GM23338 (cell line): ENCODE results near the gene UNC5C. TPM values are rescaled to one million over a fixed set of nuclear protein-coding genes. Genes with fewer than 3 reads are reported as not detected.

Experiments used
- ATAC-seq: fragments of 200-7000 bp; cut with Tn5 transposase; 3 replicates; pipeline ENCODE4 v1.9.1; 2020
- DNase-seq: peaks from one replicate; pipeline ENCODE4 v3.0.0-alpha.2; 2015; ENCODE audit warnings: low spot score
- H2AFZ ChIP-seq: fragments of 200-600 bp; sonication (generic); 2 replicates; pipeline ENCODE4 v1.8.0; 2016; ENCODE audit warnings: antibody characterized with exemption, mild to moderate bottlenecking, moderate library complexity
- H3F3A ChIP-seq: fragments of 200-600 bp; sonication (generic); replicated peaks from 2 replicates; pipeline ENCODE4 v1.8.0; 2017; ENCODE audit warnings: antibody characterized with exemption, mixed run types, low read depth
- H3K27ac ChIP-seq: fragments of 200-600 bp; sonication (generic); 2 replicates; pipeline ENCODE4 v1.6.1; 2016; ENCODE audit warnings: low read depth
- H3K27me3 ChIP-seq: fragments of 200-600 bp; sonication (generic); 2 replicates; pipeline ENCODE4 v1.8.0; 2016; ENCODE audit warnings: mild to moderate bottlenecking, mixed run types, moderate library complexity; ENCODE audit not compliant: insufficient read depth
- H3K36me3 ChIP-seq: fragments of 200-600 bp; sonication (generic); 2 replicates; pipeline ENCODE4 v1.8.0; 2016; ENCODE audit warnings: mild to moderate bottlenecking; ENCODE audit not compliant: insufficient read depth
- H3K4me1 ChIP-seq: fragments of 200-600 bp; sonication (generic); 2 replicates; pipeline ENCODE4 v1.8.0; 2016; ENCODE audit warnings: mild to moderate bottlenecking, moderate library complexity; ENCODE audit not compliant: insufficient read depth
- H3K4me2 ChIP-seq: fragments of 200-600 bp; sonication (generic); 2 replicates; pipeline ENCODE4 v1.7.1; 2017; ENCODE audit warnings: mixed run types
- H3K4me3 ChIP-seq: fragments of 200-600 bp; sonication (generic); 2 replicates; pipeline ENCODE4 v1.6.1; 2016; ENCODE audit warnings: mixed run types
- H3K79me2 ChIP-seq: fragments of 200-600 bp; sonication (generic); replicated peaks from 2 replicates; pipeline ENCODE4 v1.8.0; 2017; ENCODE audit warnings: mild to moderate bottlenecking; ENCODE audit not compliant: insufficient read depth
- H3K9me2 ChIP-seq: fragments of 200-600 bp; sonication (generic); 2 replicates; pipeline ENCODE4 v1.8.0; 2017; ENCODE audit not compliant: insufficient read depth
- H4K20me1 ChIP-seq: fragments of 200-600 bp; sonication (generic); replicated peaks from 2 replicates; pipeline ENCODE4 v1.8.0; 2017; ENCODE audit warnings: mild to moderate bottlenecking; ENCODE audit not compliant: insufficient read depth
- H3K27ac Mint-ChIP-seq: 2 replicates; pipeline ENCODE4 v1.8.0; 2020; ENCODE audit warnings: inconsistent platforms, mild to moderate bottlenecking, moderate library complexity, mixed read lengths
- H3K27me3 Mint-ChIP-seq: 3 replicates; pipeline ENCODE4 v1.8.0; 2022; ENCODE audit warnings: low read depth, mild to moderate bottlenecking, moderate library complexity, mixed read lengths, inconsistent platforms; ENCODE audit not compliant: insufficient read depth, poor library complexity
- H3K36me3 Mint-ChIP-seq: 3 replicates; pipeline ENCODE4 v1.8.0; 2021; ENCODE audit warnings: low read depth, mild to moderate bottlenecking, inconsistent platforms, moderate library complexity, mixed read lengths
- H3K4me1 Mint-ChIP-seq: 3 replicates; pipeline ENCODE4 v1.8.0; 2020; ENCODE audit warnings: mild to moderate bottlenecking, inconsistent platforms, mixed read lengths
- H3K4me3 Mint-ChIP-seq: 3 replicates; pipeline ENCODE4 v1.8.0; 2021; ENCODE audit warnings: moderate library complexity, mild to moderate bottlenecking, inconsistent platforms, mixed read lengths
- H3K9me3 Mint-ChIP-seq: 3 replicates; pipeline ENCODE4 v1.8.0; 2020; ENCODE audit warnings: moderate library complexity, mild to moderate bottlenecking, inconsistent platforms, mixed read lengths
- CREB1 ChIP-seq: fragments of 250-450 bp; sonication (Bioruptor Pico); IDR thresholded peaks from 2 replicates; pipeline ENCODE4 v1.5.0; 2020; ENCODE audit warnings: low read depth, mild to moderate bottlenecking, moderate library complexity
- CTCF ChIP-seq, 2 experiments: fragments of 200-600 bp in 1 of 2; sonication (generic) in 1 of 2; conservative IDR thresholded peaks; 2 replicates each; pipeline versions ENCODE4 v1.5.1 to v1.6.1; 2016 to 2017; ENCODE audit warnings: antibody characterized with exemption in 2 of 2, low read depth in 2 of 2, mild to moderate bottlenecking in 2 of 2, moderate library complexity in 1 of 2
- ETS1 ChIP-seq: IDR thresholded peaks from 2 replicates; pipeline ENCODE4 v1.6.1; 2016; ENCODE audit warnings: antibody characterized with exemption
- EZH2 ChIP-seq: fragments of 200-600 bp; sonication (generic); IDR thresholded peaks from one replicate; pipeline ENCODE4 v1.8.0; 2017; ENCODE audit warnings: antibody characterized with exemption, mild to moderate bottlenecking, low read depth; ENCODE audit not compliant: unreplicated experiment
- EZH2phosphoT487 ChIP-seq: fragments of 200-600 bp; sonication (generic); IDR thresholded peaks from one replicate; pipeline ENCODE4 v1.8.1; 2018; ENCODE audit warnings: antibody characterized with exemption; ENCODE audit not compliant: unreplicated experiment
- JUNB ChIP-seq: IDR thresholded peaks from one replicate; pipeline ENCODE4 v1.6.1; 2016; ENCODE audit warnings: antibody characterized with exemption; ENCODE audit not compliant: unreplicated experiment
- NANOG ChIP-seq: IDR thresholded peaks from 2 replicates; pipeline ENCODE4 v1.6.1; 2016; ENCODE audit warnings: antibody characterized with exemption, borderline replicate concordance
- POLR2AphosphoS5 ChIP-seq: IDR thresholded peaks from 2 replicates; pipeline ENCODE4 v1.6.1; 2016; ENCODE audit warnings: antibody characterized with exemption, low read depth
- REST ChIP-seq: IDR thresholded peaks from one replicate; pipeline ENCODE4 v1.6.1; 2018; ENCODE audit warnings: antibody characterized with exemption; ENCODE audit not compliant: unreplicated experiment
- STAT1 ChIP-seq: IDR thresholded peaks from one replicate; pipeline ENCODE4 v1.6.1; 2016; ENCODE audit warnings: antibody characterized with exemption; ENCODE audit not compliant: unreplicated experiment
- ZNF114 ChIP-seq: fragments of 250-450 bp; sonication (Bioruptor Pico); IDR thresholded peaks from 2 replicates; pipeline ENCODE4 v1.5.0; 2020; ENCODE audit warnings: mild to moderate bottlenecking, moderate library complexity
- polyA plus RNA-seq: library from polyadenylated mRNA; unstranded; fragments of >200 nt; fragmentation: Nextera tagmentation; extraction: Ambion mirVana; gene quantifications from 2 replicates; pipeline ENCODE4 v1.2.1, GENCODE V29; 2016
- total RNA-seq: library from RNA; depleted of rRNA; stranded (reverse); fragments of >200 nt; shearing (Covaris generic); gene quantifications from 2 replicates; pipeline ENCODE4 v1.2.3, GENCODE V29; 2014
- TF ChIP-seq, protein P1 (sequence below): fragments of 250-450 bp; sonication (Bioruptor Pico); IDR thresholded peaks from 2 replicates; pipeline ENCODE4 v1.5.0; 2020; ENCODE audit warnings: mild to moderate bottlenecking, moderate library complexity

Gene UNC5C
- total and polyA plus RNA-seq, 2 experiments from 2014 or later = 0.08 to 0.21 TPM

DNA sequence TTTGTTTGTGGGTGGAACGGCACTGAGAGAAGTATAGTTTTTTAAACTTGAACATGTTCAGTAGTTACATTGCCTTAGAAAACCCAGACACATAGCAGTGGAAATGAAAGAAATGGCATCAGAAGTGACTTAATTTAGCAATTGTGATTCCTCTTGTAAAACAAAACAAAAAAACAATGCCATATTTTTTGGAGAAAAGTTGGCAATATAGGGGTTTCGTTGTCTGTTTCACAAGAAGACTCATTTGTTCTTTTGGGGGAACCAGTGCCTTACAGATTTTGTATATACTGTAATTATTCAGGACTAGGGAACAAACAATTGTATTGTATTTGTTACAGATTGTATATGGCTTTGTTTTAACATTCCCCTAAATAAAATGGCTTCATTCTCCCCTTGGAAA, 390.7 kb downstream of the UNC5C start:
- H3K4me2 ChIP-seq = no peak overlapping the region
- H3K4me3 Mint-ChIP-seq = no peak overlapping the region
- H3K36me3 Mint-ChIP-seq = no peaks in the 10 kb centered on the region; the same call in 2 of the 3 replicates
- H4K20me1 ChIP-seq = no peaks in the 10 kb centered on the region
- H3K27me3 Mint-ChIP-seq = peaks cover 2% of the 10 kb centered on the region
- ATAC-seq (no peak), DNase-seq (no peak)
- TF ChIP-seq NANOG (no peak), CTCF (conservative IDR thresholded peaks at IDR 0.05; ENCODE audit: low read depth in 2 of 2) (no peak), ETS1 (no peak), EZH2phosphoT487 (no peak), CREB1 (CRISPR knock-in tag) (no peak), REST (no peak), JUNB (no peak), STAT1 (no peak), EZH2 (no peak), POLR2AphosphoS5 (no peak), ZNF114 (CRISPR knock-in tag) (no peak)
- TF ChIP-seq, protein P1, sequence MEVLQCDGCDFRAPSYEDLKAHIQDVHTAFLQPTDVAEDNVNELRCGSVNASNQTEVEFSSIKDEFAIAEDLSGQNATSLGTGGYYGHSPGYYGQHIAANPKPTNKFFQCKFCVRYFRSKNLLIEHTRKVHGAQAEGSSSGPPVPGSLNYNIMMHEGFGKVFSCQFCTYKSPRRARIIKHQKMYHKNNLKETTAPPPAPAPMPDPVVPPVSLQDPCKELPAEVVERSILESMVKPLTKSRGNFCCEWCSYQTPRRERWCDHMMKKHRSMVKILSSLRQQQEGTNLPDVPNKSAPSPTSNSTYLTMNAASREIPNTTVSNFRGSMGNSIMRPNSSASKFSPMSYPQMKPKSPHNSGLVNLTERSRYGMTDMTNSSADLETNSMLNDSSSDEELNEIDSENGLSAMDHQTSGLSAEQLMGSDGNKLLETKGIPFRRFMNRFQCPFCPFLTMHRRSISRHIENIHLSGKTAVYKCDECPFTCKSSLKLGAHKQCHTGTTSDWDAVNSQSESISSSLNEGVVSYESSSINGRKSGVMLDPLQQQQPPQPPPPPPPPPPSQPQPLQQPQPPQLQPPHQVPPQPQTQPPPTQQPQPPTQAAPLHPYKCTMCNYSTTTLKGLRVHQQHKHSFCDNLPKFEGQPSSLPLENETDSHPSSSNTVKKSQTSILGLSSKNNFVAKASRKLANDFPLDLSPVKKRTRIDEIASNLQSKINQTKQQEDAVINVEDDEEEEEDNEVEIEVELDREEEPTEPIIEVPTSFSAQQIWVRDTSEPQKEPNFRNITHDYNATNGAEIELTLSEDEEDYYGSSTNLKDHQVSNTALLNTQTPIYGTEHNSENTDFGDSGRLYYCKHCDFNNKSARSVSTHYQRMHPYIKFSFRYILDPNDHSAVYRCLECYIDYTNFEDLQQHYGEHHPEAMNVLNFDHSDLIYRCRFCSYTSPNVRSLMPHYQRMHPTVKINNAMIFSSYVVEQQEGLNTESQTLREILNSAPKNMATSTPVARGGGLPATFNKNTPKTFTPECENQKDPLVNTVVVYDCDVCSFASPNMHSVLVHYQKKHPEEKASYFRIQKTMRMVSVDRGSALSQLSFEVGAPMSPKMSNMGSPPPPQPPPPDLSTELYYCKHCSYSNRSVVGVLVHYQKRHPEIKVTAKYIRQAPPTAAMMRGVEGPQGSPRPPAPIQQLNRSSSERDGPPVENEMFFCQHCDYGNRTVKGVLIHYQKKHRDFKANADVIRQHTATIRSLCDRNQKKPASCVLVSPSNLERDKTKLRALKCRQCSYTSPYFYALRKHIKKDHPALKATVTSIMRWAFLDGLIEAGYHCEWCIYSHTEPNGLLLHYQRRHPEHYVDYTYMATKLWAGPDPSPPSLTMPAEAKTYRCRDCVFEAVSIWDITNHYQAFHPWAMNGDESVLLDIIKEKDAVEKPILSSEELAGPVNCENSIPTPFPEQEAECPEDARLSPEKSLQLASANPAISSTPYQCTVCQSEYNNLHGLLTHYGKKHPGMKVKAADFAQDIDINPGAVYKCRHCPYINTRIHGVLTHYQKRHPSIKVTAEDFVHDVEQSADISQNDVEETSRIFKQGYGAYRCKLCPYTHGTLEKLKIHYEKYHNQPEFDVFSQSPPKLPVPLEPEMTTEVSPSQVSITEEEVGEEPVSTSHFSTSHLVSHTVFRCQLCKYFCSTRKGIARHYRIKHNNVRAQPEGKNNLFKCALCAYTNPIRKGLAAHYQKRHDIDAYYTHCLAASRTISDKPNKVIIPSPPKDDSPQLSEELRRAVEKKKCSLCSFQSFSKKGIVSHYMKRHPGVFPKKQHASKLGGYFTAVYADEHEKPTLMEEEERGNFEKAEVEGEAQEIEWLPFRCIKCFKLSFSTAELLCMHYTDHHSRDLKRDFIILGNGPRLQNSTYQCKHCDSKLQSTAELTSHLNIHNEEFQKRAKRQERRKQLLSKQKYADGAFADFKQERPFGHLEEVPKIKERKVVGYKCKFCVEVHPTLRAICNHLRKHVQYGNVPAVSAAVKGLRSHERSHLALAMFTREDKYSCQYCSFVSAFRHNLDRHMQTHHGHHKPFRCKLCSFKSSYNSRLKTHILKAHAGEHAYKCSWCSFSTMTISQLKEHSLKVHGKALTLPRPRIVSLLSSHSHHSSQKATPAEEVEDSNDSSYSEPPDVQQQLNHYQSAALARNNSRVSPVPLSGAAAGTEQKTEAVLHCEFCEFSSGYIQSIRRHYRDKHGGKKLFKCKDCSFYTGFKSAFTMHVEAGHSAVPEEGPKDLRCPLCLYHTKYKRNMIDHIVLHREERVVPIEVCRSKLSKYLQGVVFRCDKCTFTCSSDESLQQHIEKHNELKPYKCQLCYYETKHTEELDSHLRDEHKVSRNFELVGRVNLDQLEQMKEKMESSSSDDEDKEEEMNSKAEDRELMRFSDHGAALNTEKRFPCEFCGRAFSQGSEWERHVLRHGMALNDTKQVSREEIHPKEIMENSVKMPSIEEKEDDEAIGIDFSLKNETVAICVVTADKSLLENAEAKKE (CRISPR knock-in tag) = no peak
- 0 out of 2 replicates have a peak, but pooled peaks cover 3% of the 10 kb centered on the region for H3K9me2 ChIP-seq
- no peaks in the 10 kb centered on the region for H3K36me3 ChIP-seq
- peaks cover 21% of the 10 kb centered on the region for H3K4me1 Mint-ChIP-seq
- no peaks in the 10 kb centered on the region for H3K27me3 ChIP-seq
- H3K4me1 ChIP-seq = 0 out of 2 replicates have a peak, but pooled peaks cover 6% of the 10 kb centered on the region
- H3F3A ChIP-seq = no peaks in the 10 kb centered on the region
- no peak overlapping the region for H3K4me3 ChIP-seq
- no peak overlapping the region for H3K27ac ChIP-seq
- H3K79me2 ChIP-seq = no peaks in the 10 kb centered on the region
- no peak overlapping the region for H2AFZ ChIP-seq
- no peak overlapping the region for H3K27ac Mint-ChIP-seq
- H3K9me3 Mint-ChIP-seq = no peaks in the 10 kb centered on the region; the same call in 2 of the 3 replicates
